T-helper 9 cell (primary cell): Measurements from ENCODE around the gene HOXA10.

ENCODE experiments used
- DNase-seq: peaks from one replicate; pipeline ENCODE4 v3.0.0-alpha.2; 2020

HOXA10 gene

GRCh38 chr7:27165089-27165995, 8.8 kb downstream of the HOXA10 start, which contains the start of gene HOXA9:
Gene HOXA9, minus strand, starts transcription at chr7:27165537. Its CDS starts 80 bp downstream, at chr7:27165457.
- DNase-seq, result no peak

DNA sequence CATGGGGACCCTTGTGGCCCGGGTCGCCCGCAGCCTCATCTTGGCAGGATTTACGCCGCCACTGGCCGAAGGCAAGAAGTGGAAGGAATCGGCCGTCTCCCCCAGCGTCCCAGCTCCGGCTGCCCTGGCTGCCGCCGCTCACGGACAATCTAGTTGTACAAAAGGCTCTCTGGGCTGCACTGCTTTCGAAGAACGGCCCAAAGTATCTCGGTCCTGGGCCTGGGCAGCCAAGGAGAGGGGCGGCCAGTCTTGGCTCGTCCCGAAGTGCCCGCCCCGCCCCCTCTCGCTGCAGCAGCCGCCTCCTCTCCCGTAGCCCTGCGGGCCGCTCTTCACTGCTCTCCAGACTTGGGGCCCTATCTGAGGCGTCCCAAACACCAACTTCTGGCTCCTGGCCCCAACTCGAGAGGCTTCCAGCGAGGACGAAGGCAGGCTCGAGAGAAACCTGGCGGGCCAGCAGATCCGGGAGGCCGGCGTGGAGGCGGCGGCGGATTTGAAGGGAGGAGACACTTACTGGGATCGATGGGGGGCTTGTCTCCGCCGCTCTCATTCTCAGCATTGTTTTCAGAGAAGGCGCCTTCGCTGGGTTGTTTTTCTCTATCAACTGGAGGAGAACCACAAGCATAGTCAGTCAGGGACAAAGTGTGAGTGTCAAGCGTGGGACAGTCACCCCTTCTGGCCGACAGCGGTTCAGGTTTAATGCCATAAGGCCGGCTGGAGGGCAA, 9.6 kb downstream of the HOXA10 start:
- DNase-seq, result no peak

GRCh38 chr7:27164045-27164366, 10.1 kb downstream of the HOXA10 start:
- DNase-seq, result no peak

DNA sequence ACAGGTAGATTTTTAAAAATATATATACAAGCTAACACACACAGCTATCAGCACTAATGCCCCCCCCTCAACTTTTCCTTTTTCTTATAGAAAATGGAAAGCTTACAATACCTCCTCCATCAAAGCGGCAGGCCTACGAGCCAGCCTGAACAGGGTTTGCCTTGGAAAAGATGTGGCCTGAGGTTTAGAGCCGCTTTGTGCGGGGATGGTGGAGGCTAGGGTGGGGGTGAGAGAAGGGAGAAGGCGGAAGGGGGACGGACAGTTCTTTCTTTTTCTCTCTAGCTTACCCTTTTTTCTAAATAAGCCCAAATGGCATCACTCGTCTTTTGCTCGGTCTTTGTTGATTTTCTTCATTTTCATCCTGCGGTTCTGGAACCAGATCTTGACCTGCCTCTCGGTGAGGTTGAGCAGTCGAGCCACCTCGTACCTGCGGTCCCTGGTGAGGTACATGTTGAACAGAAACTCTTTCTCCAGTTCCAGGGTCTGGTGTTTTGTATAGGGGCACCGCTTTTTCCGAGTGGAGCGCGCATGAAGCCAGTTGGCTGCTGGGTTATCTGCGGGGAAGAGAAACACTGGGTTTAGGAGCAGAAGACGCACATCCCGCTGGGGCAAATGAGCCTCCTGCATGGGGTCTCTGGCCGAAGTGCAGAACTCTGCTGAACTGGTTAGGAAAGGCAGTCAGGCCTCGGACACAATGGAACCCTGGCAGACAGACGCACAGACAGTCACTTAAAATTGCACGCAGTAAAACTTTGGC, 10.7 kb downstream of the HOXA10 start:
- DNase-seq, result no peak

DNA sequence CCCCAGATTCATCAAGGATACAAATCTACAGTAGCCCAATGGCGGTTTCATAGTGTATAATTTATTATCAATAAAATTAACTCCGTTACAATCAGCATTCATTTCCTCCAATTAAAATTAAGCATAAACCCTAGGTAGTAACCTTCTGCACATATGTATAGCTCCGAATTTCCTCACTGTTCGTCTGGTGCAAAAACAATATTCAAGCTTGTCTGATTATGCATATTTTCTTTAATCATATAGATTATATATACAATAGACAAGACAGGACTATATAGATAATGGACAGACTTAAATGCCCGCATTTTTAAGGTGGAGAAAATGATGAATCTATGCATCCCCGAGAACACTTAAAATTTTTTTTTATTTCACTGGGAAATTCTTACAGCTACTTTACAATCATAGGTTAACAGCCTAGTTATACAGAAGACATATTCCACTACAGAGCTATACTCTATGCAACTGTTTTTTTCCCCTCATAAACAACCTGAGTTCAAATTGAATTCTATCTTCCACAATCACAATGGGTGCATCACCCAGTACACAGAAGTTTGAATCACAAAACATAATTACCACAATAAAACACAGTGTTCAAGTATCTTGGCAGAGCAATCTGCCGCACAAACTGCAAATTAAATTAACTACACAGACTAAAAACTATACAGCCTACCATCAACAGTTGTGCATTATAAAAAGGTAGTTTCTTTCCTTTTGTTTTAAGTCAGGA, 11.4 kb downstream of the HOXA10 start:
- DNase-seq, result no peak

DNA sequence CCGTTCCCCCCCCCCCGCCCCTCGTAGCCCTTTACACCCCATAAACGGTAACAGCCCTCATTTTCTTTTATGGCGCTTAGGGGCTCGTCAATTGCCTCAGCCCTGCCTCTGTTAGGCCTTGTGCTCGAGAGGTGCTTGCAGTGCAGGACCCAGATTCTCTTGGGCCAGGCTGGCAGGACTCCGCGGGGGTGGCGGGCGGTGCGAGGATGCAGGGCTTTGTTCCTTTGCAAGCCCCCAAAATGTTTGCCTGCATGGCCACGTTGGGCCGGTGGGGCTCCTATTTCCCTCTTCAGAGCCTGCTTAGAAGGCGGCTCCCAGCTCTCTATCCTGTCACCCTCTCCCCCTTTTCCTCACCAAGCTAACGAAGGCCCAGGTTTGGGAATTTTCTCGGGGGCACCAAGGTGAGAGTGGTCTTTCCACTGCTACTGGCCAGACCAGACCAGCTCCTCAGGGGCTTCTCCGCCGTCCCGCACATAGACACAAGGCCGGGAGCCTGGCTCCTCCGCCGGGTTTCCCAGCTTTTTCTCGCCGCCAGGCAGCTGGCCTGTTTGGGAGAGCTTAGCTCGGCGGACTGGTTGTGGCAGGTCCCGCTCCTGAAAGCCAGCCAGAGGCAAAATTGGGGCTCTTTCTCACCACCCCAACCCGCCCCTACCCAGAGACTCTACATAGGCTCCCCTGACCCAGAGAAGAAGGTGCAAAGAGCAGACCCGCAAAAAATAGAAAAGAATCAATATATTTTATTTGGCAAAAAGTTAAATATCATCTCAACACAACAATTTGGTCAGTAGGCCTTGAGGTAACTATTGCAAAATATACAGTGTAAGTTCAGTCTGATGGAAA, 12.2 kb downstream of the HOXA10 start:
- DNase-seq, result no peak

DNA sequence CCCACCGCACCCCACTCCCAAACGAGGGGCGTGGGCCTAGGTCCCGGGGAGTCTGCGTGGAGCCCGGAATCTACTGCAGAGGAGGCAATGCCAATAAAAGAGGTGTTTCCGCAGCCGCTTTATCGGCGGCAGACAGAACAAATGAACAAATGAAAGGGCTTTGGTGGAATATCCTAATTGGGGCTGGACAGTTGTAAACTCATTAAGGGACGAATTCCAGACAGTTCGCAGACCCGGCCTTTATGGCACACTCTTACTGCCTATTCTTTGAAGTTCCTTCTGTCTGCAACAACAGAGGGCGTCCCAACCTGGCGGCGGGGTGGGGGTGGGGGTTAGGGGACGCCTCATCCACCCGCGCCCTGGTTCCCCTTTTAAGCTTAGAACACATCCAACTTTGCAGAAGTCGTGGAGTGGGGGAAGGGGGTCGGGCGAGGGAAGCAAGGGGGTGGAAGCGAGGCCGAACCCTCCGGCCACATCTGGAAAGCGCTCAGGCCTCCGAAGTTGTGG, 12.9 kb downstream of the HOXA10 start:
- no peak for DNase-seq

DNA sequence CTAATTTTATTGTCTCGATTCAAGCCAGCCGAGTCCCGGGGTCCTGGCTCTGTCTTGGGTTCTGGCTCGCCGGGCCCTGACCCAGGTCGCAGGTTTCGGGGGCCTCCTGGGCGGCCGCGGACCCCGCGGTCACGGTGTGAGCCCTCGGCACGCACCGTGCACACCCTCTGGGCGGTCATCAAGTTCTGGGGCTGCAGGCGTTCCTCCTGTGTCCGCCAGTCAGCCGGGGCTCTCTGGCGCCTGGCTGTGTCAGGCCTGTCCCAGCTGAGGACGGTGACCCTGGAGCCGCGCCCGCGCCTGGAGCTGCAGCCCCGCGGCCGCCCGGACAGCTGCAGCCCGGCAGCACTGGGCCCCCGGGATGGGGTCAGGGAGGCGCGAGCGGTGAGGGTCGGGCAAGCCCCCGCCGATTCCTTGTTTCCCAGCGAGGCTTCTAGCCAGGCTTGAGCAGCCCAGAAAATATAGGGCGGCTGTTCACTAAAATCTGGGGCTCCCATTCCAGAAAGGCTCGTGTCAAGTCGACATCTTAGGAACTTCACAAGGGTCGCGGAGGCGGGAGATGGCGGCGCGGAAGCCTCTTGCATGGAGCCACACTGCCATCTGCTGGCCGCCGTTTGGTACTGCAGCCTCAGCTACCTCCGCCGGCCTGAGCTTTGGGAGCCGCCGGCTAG, 13.4 kb downstream of the HOXA10 start:
- DNase-seq, result peak; percentile 88

- DNase-seq, result no peak
Measured at GRCh38 chr7:27160145-27160545, 14.0 kb downstream of the HOXA10 start.

DNA sequence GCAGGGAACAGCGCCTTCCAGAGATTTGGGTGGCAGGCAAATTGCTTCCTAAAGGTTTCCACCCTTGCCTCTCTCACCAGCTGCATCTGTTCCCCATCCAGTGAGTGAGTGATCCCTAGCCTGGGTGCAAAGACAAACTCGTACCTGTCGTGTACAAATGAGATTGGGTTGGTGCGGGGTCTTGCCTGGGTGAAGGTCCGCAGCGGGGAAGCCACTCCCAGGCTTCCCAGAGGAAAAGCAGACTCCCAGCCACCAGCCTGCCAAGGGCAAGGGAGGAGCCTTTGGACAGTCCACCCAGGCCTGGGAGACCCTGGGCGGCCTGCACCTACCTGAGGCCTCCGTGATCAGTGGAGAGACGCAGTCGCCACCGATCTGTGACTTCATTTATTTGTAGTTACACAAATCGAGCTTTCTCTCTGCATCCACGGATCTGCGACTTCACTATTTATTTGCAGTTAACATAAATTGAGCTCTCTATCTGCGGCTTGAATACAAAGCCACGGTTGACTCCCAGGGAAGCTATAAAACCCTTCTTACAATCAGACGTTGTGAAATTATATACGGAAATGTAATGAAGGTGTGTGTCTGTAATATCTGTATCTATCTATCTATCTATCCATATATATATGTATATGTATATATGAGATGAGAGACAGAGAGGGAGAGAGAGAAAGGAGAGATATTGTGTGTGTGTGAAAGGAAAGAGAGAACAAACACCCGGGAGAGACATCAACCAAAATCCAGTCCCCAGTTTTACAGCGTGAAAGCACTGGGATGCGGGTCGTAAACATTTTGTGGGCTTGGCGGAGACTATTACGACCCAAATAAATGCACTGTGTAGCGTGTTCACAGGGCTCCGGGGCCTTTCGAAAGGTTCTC, 14.6 kb downstream of the HOXA10 start:
- no peak for DNase-seq

DNA sequence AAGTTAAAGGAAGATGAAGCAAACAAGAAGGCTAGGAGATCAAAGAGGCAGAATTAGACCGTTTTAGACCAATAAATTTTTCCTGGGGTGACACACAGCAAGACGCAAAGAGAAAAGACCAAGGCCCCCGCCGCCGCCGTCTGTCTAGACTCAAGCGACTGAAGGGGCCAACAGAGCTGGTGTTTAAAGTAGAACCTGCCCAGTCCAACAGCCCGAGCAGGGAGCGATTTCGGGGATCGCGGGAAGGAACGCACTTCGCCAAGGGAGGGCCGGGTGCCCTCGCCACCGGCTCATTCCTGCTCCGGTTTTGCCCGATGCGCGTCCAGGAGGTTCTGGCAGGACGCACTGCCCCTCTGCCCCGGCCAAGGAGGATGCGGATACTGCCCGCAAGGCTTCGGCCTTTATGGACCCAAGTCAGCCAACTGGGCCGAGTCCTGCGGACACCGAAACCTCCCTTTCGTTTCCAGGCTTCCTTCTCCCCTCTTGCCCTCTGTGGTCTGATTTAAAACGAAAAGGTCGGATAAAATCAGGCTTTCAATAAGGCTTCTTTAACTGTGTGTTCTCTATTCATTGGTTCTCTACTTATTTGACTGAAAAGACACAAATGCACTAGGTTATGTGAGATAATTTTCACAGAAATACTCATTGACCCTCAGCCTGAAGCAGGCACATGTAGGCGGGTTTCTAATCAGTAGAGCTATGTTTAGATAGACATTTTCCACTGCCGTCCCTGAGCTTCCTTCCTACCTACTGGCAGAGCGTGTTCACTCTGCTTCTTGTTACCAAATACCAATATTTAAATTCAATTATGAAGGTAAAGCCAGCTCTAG, 15.5 kb downstream of the HOXA10 start:
- no peak for DNase-seq

- no peak for DNase-seq
Measured at GRCh38 chr7:27157702-27158431, 16.3 kb downstream of the HOXA10 start.

DNA sequence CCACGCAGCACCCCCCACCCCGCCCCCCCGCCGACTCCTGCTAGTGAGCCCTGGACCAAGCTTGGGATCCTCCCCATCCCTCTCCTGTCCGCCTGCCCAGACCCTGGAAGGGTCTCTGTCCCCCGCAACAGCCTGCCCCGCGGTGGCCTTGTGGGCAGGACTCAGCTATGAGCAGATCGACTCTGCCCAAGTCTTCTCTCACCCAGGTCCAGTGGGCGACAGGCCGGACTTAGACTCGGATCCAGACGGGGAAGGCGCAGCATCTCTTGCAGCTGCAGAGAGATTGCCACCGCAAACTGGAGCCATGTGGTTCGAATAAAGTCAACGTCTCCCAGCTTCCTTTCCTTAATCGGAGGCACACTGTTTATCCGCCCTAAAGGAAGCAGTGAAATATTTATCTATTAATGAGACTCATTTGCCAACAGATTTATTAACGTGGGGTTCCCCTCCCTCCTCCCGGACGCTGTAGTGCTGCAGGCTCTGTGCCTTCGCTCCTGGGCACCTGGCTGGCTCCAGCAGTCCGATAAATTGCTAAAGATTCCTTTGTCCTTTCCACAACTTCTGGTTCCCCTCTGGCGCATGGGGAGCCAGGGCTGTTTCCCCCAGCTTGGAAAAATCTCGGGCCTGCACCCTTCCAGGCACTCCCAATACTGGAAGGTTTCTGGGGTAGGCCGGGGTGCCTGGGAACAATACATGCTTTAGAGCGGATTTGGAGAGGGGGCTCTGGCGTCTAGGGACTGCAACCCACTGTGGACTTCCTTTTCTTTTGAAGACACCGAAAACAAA, 17.0 kb downstream of the HOXA10 start:
- DNase-seq, result no peak

- DNase-seq, result no peak
Measured at GRCh38 chr7:27156508-27156898, 17.6 kb downstream of the HOXA10 start, which contains the start of gene HOXA7. Gene HOXA7, minus strand, starts transcription at chr7:27156675. Its CDS starts 130 bp downstream, at chr7:27156545.

GRCh38 chr7:27155816-27156507, 18.2 kb downstream of the HOXA10 start:
- no peak for DNase-seq
